Testis (tissue), 2 donors: ENCODE measurements around the gene GNAI2.

Source experiments
- CTCF ChIP-seq, 3 experiments: fragments of 450-650 bp in 2 of 3; fragments of 200-600 bp in 1 of 3; sonication (generic) in 1 of 3; IDR thresholded peaks; one replicate each; pipeline ENCODE4 v1.5.1; 2016 to 2019; ENCODE audit warnings: antibody characterized with exemption in 3 of 3, mild to moderate bottlenecking in 2 of 3, moderate library complexity in 1 of 3
- POLR2A ChIP-seq: fragments of 450-650 bp; IDR thresholded peaks from one replicate; pipeline ENCODE4 v1.6.1; 2017; ENCODE audit warnings: antibody characterized with exemption, mild to moderate bottlenecking, moderate library complexity

GRCh38 chr3:50238549-50239026 lies 2.6 kb downstream of the GNAI2 start:
- no peak for TF ChIP-seq CTCF (IDR thresholded peaks at IDR 0.05)
- no peak for TF ChIP-seq POLR2A
